PC-9 (cell line): ENCODE measurements around the gene UBALD2. TPM values are rescaled to one million over a fixed set of nuclear protein-coding genes. Genes with fewer than 3 reads are reported as not detected.

Experiments used
- BruUV-seq: library from RNA; stranded (reverse); fragments of 400-500 nt; replicated peaks from 2 replicates; lab custom pipeline; 2021; lab: Mats Ljungman, UMichigan
- CTCF ChIA-PET: fragments of 300-600 bp; sonication (Branson Sonifier 250); formaldehyde crosslinking; loops from one replicate; lab custom pipeline; 2022; ENCODE audit warnings: antibody characterized with exemption; lab: Charles Lee
- POLR2A ChIA-PET: fragments of 300-600 bp; sonication (Branson Sonifier 250); formaldehyde crosslinking; loops from one replicate; lab custom pipeline; 2022; ENCODE audit warnings: antibody characterized with exemption; ENCODE audit not compliant: unreplicated experiment; lab: Charles Lee
- DNase-seq, 2 experiments: peaks; one replicate each; pipeline versions ENCODE4 v3.0.0 to v3.0.0-alpha.2; 2015 to 2022; ENCODE audit warnings: mixed read lengths in 1 of 2
- H2AFZ ChIP-seq: fragments of 200-600 bp; sonication (generic); 2 replicates; pipeline ENCODE4 v1.8.1; 2017; ENCODE audit warnings: antibody characterized with exemption
- H3F3A ChIP-seq: fragments of 200-600 bp; sonication (generic); 2 replicates; pipeline ENCODE4 v1.8.1; 2017; ENCODE audit warnings: antibody characterized with exemption, mild to moderate bottlenecking, low read depth; ENCODE audit not compliant: insufficient read depth
- H3K27ac ChIP-seq: fragments of 200-600 bp; sonication (generic); 2 replicates; pipeline ENCODE4 v1.6.1; 2016; ENCODE audit warnings: mixed run types
- H3K27me3 ChIP-seq: fragments of 200-600 bp; sonication (generic); 2 replicates; pipeline ENCODE4 v1.6.1; 2016; ENCODE audit warnings: low read depth, mixed run types; ENCODE audit not compliant: insufficient read depth
- H3K36me3 ChIP-seq: fragments of 200-600 bp; sonication (generic); 2 replicates; pipeline ENCODE4 v1.6.1; 2016; ENCODE audit warnings: low read depth, mixed run types
- H3K4me1 ChIP-seq: fragments of 200-600 bp; sonication (generic); replicated peaks from 2 replicates; pipeline ENCODE4 v1.6.1; 2016; ENCODE audit warnings: mixed run types; ENCODE audit not compliant: insufficient read depth
- H3K4me2 ChIP-seq: fragments of 200-600 bp; sonication (generic); 2 replicates; pipeline ENCODE4 v1.6.1; 2017; ENCODE audit warnings: mixed run types
- H3K4me3 ChIP-seq: fragments of 200-600 bp; sonication (generic); 2 replicates; pipeline ENCODE4 v1.6.1; 2016; ENCODE audit warnings: mixed run types
- H3K79me2 ChIP-seq: fragments of 200-600 bp; sonication (generic); 2 replicates; pipeline ENCODE4 v1.6.1; 2017; ENCODE audit warnings: low read depth, mixed run types
- H3K9me2 ChIP-seq: fragments of 200-600 bp; sonication (generic); 2 replicates; pipeline ENCODE4 v1.8.1; 2017; ENCODE audit warnings: mild to moderate bottlenecking; ENCODE audit not compliant: insufficient read depth
- H3K9me3 ChIP-seq: fragments of 200-600 bp; sonication (generic); 2 replicates; pipeline ENCODE4 v1.8.1; 2016; ENCODE audit warnings: low read depth; ENCODE audit not compliant: insufficient read depth
- H4K20me1 ChIP-seq: fragments of 200-600 bp; sonication (generic); 2 replicates; pipeline ENCODE4 v1.8.1; 2017; ENCODE audit not compliant: insufficient read depth
- EZH2 ChIP-seq: fragments of 200-600 bp; sonication (generic); IDR thresholded peaks from 2 replicates; pipeline ENCODE4 v1.8.0; 2017; ENCODE audit warnings: antibody characterized with exemption, low read depth
- intact Hi-C: fragments of 100-400 bp; cut with micrococcal nuclease; formaldehyde crosslinking; loops from one replicate; pipeline ENCODE4 v1.10.0; 2022; ENCODE audit not compliant: unreplicated experiment
- total RNA-seq: library from RNA; stranded (reverse); gene quantifications from 2 replicates; pipeline ENCODE4 v1.2.3, GENCODE V29; 2021
- TF ChIP-seq, protein P1 (sequence below): fragments of 200-600 bp; sonication (generic); conservative IDR thresholded peaks from 2 replicates; pipeline ENCODE4 v1.6.1; 2017; ENCODE audit warnings: mixed run types, antibody characterized with exemption, mild to moderate bottlenecking, moderate library complexity

UBALD2 gene
- total RNA-seq, 1 experiment from 2014 or later = 134 TPM

GRCh38 chr17:76262732-76263344, 2.3 kb upstream of the UBALD2 start:
- Histone ChIP-seq H2AFZ (no peak overlapping the region), H3K79me2 (peaks cover 22% of the 10 kb centered on the region), H3K9me2 (no peaks in the 10 kb centered on the region), H3K4me2 (peak overlapping the region; percentile 89), H3K4me3 (peak overlapping the region; percentile 12; the same call in 1 of the 2 replicates), H3K9me3 (no peaks in the 10 kb centered on the region), H3K27me3 (no peaks in the 10 kb centered on the region), H3F3A (peaks cover 46% of the 10 kb centered on the region), H3K27ac (peak overlapping the region; percentile 88), H3K36me3 (no peaks in the 10 kb centered on the region), H3K4me1 (peaks cover 75% of the 10 kb centered on the region), H4K20me1 (no peaks in the 10 kb centered on the region)
- intact Hi-C loops = loop anchor here (1.0 to 2.0 kb wide), 3 partner anchors 11 to 130 kb away; no protein-coding TSS in a partner anchor
- ChIA-PET CTCF (interaction anchor here (0.5 to 1.6 kb wide), 5 partner anchors 17 to 308 kb away, joined by 3 to 5 read pairs (median 4); no protein-coding TSS in a partner anchor), POLR2A (interaction anchor here (0.9 kb wide), 1 partner anchor 483 kb away, joined by 6 read pairs; no protein-coding TSS in a partner anchor)
- BruUV-seq = no TSS peak
- TF ChIP-seq, protein P1, sequence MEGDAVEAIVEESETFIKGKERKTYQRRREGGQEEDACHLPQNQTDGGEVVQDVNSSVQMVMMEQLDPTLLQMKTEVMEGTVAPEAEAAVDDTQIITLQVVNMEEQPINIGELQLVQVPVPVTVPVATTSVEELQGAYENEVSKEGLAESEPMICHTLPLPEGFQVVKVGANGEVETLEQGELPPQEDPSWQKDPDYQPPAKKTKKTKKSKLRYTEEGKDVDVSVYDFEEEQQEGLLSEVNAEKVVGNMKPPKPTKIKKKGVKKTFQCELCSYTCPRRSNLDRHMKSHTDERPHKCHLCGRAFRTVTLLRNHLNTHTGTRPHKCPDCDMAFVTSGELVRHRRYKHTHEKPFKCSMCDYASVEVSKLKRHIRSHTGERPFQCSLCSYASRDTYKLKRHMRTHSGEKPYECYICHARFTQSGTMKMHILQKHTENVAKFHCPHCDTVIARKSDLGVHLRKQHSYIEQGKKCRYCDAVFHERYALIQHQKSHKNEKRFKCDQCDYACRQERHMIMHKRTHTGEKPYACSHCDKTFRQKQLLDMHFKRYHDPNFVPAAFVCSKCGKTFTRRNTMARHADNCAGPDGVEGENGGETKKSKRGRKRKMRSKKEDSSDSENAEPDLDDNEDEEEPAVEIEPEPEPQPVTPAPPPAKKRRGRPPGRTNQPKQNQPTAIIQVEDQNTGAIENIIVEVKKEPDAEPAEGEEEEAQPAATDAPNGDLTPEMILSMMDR = no peak
- no peak for TF ChIP-seq EZH2
- peak; percentile 70 to 97 for DNase-seq

- Histone ChIP-seq H3F3A (peaks cover 39% of the 10 kb centered on the region), H3K79me2 (peaks cover 33% of the 10 kb centered on the region), H3K4me2 (peak overlapping the region; percentile 89), H3K9me2 (no peaks in the 10 kb centered on the region), H3K9me3 (no peaks in the 10 kb centered on the region), H3K27ac (peak overlapping the region; percentile 88), H3K27me3 (no peaks in the 10 kb centered on the region), H3K36me3 (no peaks in the 10 kb centered on the region), H2AFZ (no peak overlapping the region), H3K4me3 (no peak overlapping the region; the same call in 1 of the 2 replicates), H3K4me1 (peaks cover 74% of the 10 kb centered on the region), H4K20me1 (no peaks in the 10 kb centered on the region; the same call in 1 of the 2 replicates)
- DNase-seq = no peak
- CTCF ChIA-PET = interaction anchor here (0.6 kb wide), 3 partner anchors 11 to 131 kb away, joined by 3 to 6 read pairs (median 3); no protein-coding TSS in a partner anchor
- TF ChIP-seq EZH2 = no peak
- TF ChIP-seq, protein P1 = no peak
- BruUV-seq = no TSS peak
- intact Hi-C loops = loop anchor here (1.0 to 2.0 kb wide), 3 partner anchors 51 to 213 kb away; no protein-coding TSS in a partner anchor
- POLR2A ChIA-PET = interaction anchor here (0.6 to 0.7 kb wide), 2 partner anchors 237 to 409 kb away, joined by 3 read pairs; partner anchors contain the start of genes RHBDF2 and WBP2
Observed at GRCh38 chr17:76263896-76264295, 1.3 kb upstream of the UBALD2 start.

DNA sequence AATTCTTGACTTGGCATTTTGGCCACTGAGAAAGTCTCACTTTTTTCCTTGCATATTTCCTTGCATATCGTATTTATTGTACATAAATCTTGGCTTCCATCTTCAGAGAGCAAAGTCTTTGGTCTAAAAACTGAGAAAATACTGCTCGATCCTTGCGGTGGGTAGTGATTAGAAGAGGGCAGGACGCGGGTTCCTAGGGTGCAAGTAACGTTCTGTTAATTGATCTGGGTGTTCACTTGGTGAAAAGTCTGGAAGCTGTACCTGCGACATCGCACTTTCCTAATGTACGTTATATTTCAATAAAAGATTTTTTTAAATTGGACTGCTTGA, 758 bp upstream of the UBALD2 start:
- Histone ChIP-seq H3K9me2 (no peaks in the 10 kb centered on the region), H4K20me1 (peaks cover 4% of the 10 kb centered on the region; the same call in 1 of the 2 replicates), H3K4me2 (peak overlapping the region; percentile 89), H3K4me1 (peaks cover 69% of the 10 kb centered on the region), H3K4me3 (peak overlapping the region; percentile 51; the same call in 1 of the 2 replicates), H3K36me3 (no peaks in the 10 kb centered on the region), H3K27ac (peak overlapping the region; percentile 88), H3K9me3 (no peaks in the 10 kb centered on the region), H3F3A (peaks cover 37% of the 10 kb centered on the region), H3K79me2 (peaks cover 38% of the 10 kb centered on the region), H2AFZ (no peak overlapping the region), H3K27me3 (no peaks in the 10 kb centered on the region)
- intact Hi-C loops = loop anchor here (1.0 kb wide), 1 partner anchor 213 kb away; no protein-coding TSS in a partner anchor
- no peak for TF ChIP-seq EZH2
- no peak for DNase-seq
- BruUV-seq = no TSS peak
- POLR2A ChIA-PET = interaction anchor here (0.6 to 0.7 kb wide), 3 partner anchors 74 to 325 kb away, joined by 3 to 18 read pairs (median 4); partner anchors contain the start of gene RHBDF2
- CTCF ChIA-PET = interaction anchor here (0.6 kb wide), 3 partner anchors 12 to 132 kb away, joined by 3 to 6 read pairs (median 3); no protein-coding TSS in a partner anchor
